Measurements from ENCODE around the gene UBXN1.

- TF ChIP-seq CTCF (IDR thresholded peaks at IDR 0.05) (no peak), POLR2A (IDR thresholded peaks at IDR 0.05) (no peak)
These were observed 37.9 kb upstream of the UBXN1 start for GRCh38 chr11:62716816-62717215.

Data from tibial nerve (tissue), 3 donors.